ENCODE measurements around the gene VAT1.
"Not testable (repeated sequence)": the region's sequence is repeated elsewhere in the genome, so short reads cannot be mapped to it uniquely, and the experiment has no call there.

The VAT1 gene

DNA sequence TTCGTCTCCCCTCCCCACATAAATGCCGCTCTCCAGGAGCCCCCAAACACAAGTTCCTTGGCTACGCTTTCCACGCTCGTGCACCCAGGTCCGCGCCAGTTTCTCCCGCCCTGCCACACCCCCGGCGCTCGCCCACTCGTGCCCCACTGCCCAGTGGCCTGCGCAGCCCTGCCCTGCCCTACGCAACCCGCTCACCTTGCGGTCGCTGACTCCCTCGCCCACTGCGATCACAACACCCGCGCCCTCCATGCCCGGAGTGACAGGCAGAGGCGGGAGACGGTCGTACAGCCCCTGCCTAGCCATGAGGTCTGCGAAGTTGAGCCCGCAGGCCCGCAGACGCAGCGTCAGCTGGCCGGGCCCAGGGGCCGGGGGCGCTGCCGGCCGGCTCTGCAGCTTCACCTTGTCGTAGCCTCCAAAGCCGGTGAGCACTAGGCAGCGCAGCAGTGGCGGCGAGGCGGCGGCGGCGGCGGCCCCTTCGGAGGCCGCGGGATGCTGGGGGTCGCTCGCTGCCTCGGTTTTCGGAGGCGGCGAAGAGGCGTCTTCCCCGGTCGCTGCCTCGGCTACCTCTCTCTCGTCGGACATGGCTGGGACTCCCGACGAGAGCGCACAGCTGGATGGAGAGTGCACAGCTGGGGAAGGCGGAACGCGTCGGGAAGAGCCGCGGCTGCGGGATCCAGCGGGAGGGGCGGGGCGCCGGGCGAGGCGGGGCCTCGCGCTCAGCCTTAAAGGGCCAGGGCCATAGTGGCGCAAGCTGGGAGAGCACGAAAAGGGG, at the start of gene VAT1:
Gene VAT1 (minus strand): TSS at position 645 of the 772 bp plus-strand sequence. CDS start 63 bp downstream, at position 582.
- DNase-seq, result peak; percentile 16 to 68 (median 56)

DNA sequence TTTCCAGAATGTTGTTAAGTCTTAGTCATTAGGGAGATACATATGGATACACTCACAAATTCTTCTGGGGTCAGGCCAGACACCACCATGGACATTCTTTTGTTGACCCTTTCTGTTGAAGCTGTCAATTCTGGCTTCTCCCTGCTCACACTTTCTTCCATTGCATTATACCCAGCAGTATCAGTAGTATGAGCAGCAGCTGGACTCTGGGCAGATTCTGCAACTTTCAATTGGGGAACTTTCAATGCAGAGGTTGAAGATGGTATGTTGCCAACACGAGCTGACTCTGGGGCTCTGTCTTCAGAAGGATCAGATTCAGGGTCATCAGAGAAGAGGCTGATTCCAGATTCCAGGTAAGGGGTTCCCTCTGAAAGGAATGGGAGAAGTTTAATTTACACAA, 48.7 kb upstream of the VAT1 start:
- DNase-seq, result no peak

- no peak for DNase-seq
Measured at GRCh38 chr17:43070257-43070656, 48.1 kb upstream of the VAT1 start.

DNA sequence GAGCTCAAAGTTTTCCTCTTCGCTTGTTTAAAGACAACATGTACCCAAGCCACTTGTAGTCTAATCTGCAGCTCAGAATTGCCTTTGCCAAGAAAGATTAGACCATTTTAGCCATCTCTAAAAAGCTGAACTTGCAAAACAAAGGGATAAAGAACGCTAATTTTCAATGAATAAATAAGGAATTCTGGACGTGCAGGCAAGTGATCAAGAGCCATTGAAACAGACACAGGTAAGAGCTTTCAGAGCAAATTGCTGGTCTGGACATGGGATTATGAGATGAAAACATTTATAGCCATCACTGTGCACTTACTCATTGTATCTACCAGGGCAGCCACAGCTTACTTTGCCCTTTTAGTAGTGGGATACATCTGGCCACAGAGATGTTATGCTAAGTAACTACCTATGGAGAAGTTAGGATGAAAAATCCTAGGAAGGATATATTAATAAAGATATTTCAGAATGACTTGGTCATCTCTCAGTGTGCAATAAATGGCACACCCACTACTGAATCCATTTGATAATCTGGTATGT, 47.2 kb upstream of the VAT1 start:
- no peak for DNase-seq

DNA sequence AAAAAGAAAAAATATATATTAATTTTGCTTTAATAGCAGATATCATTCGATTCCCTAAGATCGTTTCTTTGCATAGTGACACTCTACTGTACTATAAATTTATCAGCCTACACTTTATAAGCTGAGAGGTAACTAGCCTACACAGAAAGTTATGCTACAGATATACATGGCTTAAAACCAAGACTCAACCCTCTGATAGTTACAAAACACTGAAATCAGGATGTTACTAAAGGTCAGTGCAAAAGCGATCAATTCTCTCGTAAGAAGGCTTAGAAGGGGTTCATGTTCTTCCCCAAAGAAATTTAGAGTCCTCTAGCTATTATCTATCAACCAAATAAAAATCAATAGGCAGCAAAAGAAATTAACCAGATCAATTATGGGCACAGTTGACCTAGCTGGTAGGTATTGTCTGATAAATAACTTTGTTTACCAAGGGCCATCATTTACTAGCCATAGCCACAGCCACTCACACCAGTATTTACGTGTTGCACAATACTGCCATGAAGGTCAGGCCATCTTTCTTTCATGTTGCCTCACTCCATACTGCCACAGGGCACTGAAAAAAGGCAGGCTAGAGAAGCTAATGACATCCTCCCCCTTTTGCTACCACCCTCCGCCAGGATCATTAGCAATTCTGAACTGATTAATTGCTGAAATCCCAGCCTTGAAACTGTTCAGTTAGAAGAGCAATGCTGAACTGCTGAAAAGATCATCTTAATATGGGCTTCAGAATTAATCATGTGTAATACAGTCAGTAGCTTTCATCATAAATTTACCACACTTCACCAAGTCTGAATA, 46.6 kb upstream of the VAT1 start:
- no peak for DNase-seq

DNA sequence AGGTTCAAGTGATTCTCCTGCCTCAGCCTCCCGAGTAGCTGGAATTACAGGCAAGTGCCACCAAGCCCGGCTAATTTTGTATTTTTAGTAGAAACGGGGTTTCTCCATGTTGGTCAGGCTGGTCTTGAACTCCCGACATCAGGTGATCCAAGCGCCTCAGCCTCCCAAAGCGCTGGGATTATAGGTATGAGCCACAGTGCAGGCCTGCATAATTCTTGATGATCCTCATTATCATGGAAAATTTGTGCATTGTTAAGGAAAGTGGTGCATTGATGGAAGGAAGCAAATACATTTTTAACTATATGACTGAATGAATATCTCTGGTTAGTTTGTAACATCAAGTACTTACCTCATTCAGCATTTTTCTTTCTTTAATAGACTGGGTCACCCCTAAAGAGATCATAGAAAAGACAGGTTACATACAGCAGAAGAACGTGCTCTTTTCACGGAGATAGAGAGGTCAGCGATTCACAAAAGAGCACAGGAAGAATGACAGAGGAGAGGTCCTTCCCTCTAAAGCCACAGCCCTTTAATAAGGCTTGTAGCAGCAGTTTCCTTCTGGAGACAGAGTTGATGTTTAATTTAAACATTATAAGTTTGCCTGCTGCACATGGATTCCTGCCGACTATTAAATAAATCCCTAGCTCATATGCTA, 40.9 kb upstream of the VAT1 start:
- DNase-seq, result no peak

GRCh38 chr17:43056051-43056450, 33.9 kb upstream of the VAT1 start:
- no peak for DNase-seq

DNA sequence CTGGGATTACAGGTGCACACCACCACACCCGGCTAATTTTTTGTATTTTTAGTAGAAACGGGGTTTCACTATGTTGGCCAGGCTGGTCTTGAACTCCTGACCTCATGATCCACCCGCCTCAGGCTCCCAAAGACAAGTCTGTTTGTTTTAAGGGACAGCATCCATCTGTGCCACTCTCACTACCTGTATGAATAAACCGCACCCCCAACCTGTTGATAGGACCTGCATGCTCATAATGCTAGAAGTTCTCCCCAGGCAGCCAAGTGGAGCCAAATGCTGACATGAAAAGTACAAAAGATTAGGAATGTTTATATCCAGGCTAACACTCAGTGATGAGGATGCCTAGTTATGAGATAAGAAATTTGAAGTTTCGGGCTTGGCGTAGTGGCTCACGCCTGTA, 30.8 kb upstream of the VAT1 start:
- DNase-seq, result not testable (repeated sequence)

- DNase-seq, result no peak
Measured at GRCh38 chr17:43051969-43052368, 29.8 kb upstream of the VAT1 start.

DNA sequence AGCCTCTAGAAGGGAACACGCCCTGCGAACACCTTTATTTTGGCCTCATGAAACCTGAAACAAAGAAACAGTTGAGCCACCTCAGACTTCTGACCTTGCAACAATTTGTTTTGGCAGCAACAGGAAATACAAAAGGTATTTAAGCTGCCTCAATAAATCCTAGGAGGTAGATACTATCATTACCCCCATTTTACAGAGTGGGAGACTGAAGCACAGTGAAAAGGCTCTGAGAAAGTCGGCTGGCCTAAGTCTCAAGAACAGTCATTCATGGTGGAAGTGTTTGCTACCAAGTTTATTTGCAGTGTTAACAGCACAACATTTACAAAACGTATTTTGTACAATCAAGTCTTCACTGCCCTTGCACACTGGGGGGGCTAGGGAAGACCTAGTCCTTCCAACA, 21.8 kb upstream of the VAT1 start:
- DNase-seq, result no peak

- no peak for DNase-seq
Measured at GRCh38 chr17:43043307-43043706, 21.1 kb upstream of the VAT1 start.

GRCh38 chr17:43042025-43042628, 19.9 kb upstream of the VAT1 start:
- no peak for DNase-seq

GRCh38 chr17:43040655-43041054, 18.5 kb upstream of the VAT1 start:
- no peak for DNase-seq

DNA sequence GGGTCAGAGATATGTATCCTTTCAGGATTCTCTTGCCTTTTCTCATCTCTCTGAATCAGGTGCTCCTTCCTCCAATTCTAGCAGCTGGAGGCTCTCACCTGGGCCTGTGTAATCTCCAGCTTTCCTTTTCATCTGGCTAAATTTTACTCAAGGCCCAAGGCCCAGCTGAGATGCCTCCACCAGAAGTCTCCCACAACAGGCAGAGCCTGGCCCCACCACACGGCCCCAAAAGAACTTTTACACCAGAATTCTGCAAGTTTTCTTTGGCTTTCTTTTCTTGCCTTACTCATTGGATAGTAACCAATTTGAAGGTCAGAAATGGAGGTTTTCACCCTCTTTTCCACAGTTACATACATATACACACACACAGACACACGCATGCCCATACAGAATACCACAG, 17.5 kb upstream of the VAT1 start:
- DNase-seq, result no peak

GRCh38 chr17:43034894-43035293, 12.7 kb upstream of the VAT1 start:
- DNase-seq, result no peak

DNA sequence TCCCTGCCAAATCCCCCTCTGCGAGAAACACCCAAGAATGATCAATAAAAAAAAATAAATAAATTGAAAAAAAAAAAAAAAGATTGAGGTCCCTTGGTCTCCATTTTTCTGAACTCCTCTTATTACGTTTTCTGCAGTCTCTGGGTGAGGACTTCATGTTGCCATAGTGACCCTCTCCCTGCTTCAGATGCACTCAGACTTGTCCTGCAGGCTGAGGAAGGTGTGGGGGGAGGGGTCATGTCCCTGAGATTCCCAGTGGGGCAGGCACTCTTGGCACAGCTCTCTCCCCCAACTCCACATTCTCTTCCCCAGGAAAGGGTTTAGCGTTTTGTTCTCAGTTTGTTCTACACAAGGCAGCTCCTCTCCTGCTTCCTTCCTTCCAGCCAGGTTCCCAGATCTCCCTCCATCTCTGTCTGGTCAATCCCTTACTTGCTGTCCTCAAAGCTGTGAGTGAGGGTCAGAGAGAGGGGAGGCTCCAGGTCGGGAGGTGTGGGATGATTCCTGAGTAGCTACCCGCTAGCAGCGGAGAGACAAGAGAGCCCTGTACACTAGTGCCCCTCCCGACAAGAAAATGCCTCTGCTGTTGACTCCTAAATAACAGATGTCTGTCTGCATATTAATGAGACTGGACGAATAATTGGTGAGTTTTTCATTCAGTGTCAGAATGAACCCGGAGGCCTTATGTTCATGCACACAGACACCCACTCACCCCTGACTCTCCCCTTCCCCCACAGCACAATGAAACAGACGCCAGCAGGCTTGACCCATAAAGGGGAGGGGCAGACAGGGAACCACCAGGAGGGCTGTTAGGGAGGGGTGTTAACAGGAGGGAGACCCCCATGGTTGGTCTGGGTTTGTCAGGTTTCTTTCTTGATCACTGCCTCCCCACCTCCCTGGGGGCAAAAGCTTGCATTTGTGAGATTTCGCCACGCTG, 12.0 kb upstream of the VAT1 start:
- DNase-seq, result no peak

- no peak for DNase-seq
Measured at GRCh38 chr17:43031666-43032065, 9.5 kb upstream of the VAT1 start.

DNA sequence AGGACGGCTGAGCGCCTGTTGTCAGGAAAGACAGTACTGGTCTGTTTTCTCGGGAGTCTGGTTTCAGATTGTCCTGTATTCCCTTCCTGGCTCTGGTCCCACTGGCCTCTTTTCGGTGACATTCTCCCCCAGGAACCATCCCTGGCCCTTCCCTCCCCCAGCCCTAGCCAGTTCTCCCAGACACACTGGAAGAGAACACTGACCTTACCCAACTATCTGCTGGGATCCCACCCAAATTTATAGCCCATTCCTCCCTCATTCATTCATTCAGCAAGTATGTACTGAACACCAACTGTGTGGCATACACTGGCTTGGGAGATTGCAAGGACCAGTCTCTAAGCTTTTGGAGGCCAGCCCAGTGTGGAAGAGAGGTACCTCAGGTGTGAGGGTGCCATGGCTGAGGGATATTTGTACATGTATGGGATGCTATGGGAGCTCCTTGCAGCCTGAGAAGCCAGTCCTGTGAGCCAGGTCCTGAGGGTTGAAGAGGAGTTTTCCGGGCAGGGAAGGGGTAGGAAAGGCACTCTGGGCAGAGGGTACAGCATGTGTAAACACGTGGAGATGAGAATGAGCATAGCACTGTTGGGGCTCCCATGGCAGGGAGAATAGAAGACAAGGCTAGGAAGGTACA, 8.1 kb upstream of the VAT1 start:
- no peak for DNase-seq

DNA sequence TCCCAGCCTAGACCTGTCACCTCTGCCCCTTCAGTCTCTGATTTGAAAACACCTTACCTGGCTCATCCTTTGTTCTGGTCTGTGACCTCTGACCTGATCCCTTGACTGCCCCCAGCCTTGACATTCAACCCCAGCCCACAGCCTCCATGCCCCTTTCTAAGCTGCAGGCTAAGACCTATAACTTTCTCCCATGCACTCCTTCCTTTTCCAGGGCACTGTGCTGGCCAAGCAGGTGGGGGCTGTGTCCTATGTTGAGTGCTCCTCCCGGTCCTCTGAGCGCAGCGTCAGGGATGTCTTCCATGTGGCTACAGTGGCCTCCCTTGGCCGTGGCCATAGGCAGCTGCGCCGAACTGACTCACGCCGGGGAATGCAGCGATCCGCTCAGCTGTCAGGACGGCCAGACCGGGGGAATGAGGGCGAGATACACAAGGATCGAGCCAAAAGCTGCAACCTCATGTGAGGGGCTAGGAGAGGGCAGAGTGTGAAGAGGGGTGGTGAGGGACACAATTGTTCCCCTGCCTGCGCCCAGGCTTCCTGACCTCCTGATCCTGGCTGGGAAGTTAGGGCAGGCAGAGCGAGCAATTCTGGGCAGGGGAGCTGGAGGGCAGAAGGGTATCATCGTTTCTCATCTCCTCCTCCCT, 6.2 kb upstream of the VAT1 start:
- no peak for DNase-seq

GRCh38 chr17:43027091-43028032, 5.2 kb upstream of the VAT1 start:
- no peak for DNase-seq
